Panc1 (cell line): Measurements from ENCODE around the gene PFAS. TPM values are rescaled to one million over a fixed set of nuclear protein-coding genes. Genes with fewer than 3 reads are reported as not detected.

Source experiments
- ATAC-seq: fragments of 200-7000 bp; cut with Tn5 transposase; 2 replicates; pipeline ENCODE4 v1.9.1; 2020; ENCODE audit warnings: mild to moderate bottlenecking, moderate library complexity
- BruUV-seq: library from RNA; stranded (reverse); fragments of 400-500 nt; replicated peaks from 2 replicates; lab custom pipeline; 2021; lab: Mats Ljungman, UMichigan
- CTCF ChIA-PET: fragments of 300-600 bp; sonication (Branson Sonifier 250); formaldehyde crosslinking; loops from one replicate; lab custom pipeline; 2022; ENCODE audit warnings: antibody characterized with exemption; lab: Charles Lee
- POLR2A ChIA-PET: fragments of 300-600 bp; sonication (Branson Sonifier 250); formaldehyde crosslinking; loops from one replicate; lab custom pipeline; 2022; ENCODE audit warnings: antibody characterized with exemption; lab: Charles Lee
- DNase-seq: peaks from one replicate; pipeline ENCODE4 v3.0.0-alpha.2; 2010; ENCODE audit warnings: low read depth, low spot score
- H3K27ac ChIP-seq: 2 replicates; pipeline ENCODE4 v1.5.1; 2011; ENCODE audit warnings: mild to moderate bottlenecking, low read length, inconsistent platforms
- H3K27me3 ChIP-seq: fragments of 200-500 bp; sonication (Bioruptor generic); 2 replicates; pipeline ENCODE4 v1.6.0; 2014; ENCODE audit warnings: low read length, inconsistent platforms; ENCODE audit not compliant: control insufficient read depth, insufficient read depth
- H3K36me3 ChIP-seq: fragments of 200-500 bp; sonication (Bioruptor generic); 2 replicates; pipeline ENCODE4 v1.5.1; 2014; ENCODE audit warnings: inconsistent platforms, mild to moderate bottlenecking, low read length, moderate library complexity; ENCODE audit not compliant: control insufficient read depth, insufficient read depth
- H3K4me1 ChIP-seq: 2 replicates; pipeline ENCODE4 v1.5.1; 2011; ENCODE audit warnings: inconsistent platforms, mild to moderate bottlenecking, low read length, moderate library complexity; ENCODE audit not compliant: control insufficient read depth, insufficient read depth
- H3K4me3 ChIP-seq, 2 experiments: 2 replicates each; pipeline ENCODE4 v1.5.1; 2011 to 2012; ENCODE audit warnings: low read depth in 2 of 2, low read length in 2 of 2, mild to moderate bottlenecking in 2 of 2, inconsistent platforms in 1 of 2, moderate library complexity in 1 of 2
- H3K9me3 ChIP-seq: fragments of 200-500 bp; sonication (Bioruptor generic); 2 replicates; pipeline ENCODE4 v1.5.1; 2014; ENCODE audit warnings: low read depth, mild to moderate bottlenecking, inconsistent platforms, low read length, moderate library complexity; ENCODE audit not compliant: control insufficient read depth, insufficient read depth
- POLR2AphosphoS5 ChIP-seq: IDR thresholded peaks from 2 replicates; pipeline ENCODE4 v1.6.1; 2012; ENCODE audit warnings: mild to moderate bottlenecking, low read depth, low read length, moderate library complexity
- SIN3A ChIP-seq: IDR thresholded peaks from 2 replicates; pipeline ENCODE4 v1.6.1; 2012; ENCODE audit warnings: low read depth, mild to moderate bottlenecking, low read length, moderate library complexity, borderline replicate concordance; ENCODE audit not compliant: insufficient read depth
- TCF7L2 ChIP-seq: IDR thresholded peaks from 2 replicates; pipeline ENCODE4 v1.6.1; 2011; ENCODE audit warnings: mild to moderate bottlenecking, low read depth, low read length, inconsistent platforms
- in situ Hi-C: cut with HindIII; loops from 2 replicates; pipeline ENCODE4 v1.10.0; 2016; ENCODE audit warnings: low sequenced_read_pairs, low pct_unique_long_range_greater_than_20kb
- intact Hi-C: fragments of 100-400 bp; cut with micrococcal nuclease; formaldehyde crosslinking; loops from one replicate; pipeline ENCODE4 v1.10.0; 2022; ENCODE audit not compliant: unreplicated experiment
- total RNA-seq: library from RNA; stranded (reverse); gene quantifications from one replicate; pipeline ENCODE4 v1.2.1, GENCODE V29; 2021; ENCODE audit not compliant: unreplicated experiment
- TF ChIP-seq, protein P1 (sequence below): fragments of 450-650 bp; IDR thresholded peaks from 2 replicates; pipeline ENCODE4 v1.5.1; 2017; ENCODE audit warnings: mild to moderate bottlenecking
- TF ChIP-seq, protein P2 (sequence below), 2 experiments: IDR thresholded peaks; 2 replicates each; pipeline ENCODE4 v1.6.1; 2011 to 2012; ENCODE audit warnings: low read depth in 2 of 2, control low read depth in 1 of 2, low read length in 1 of 2, mild to moderate bottlenecking in 1 of 2, moderate library complexity in 1 of 2; ENCODE audit not compliant: insufficient read depth in 1 of 2

Gene PFAS
- total RNA-seq, 1 experiment from 2014 or later, result 73.0 TPM

DNA sequence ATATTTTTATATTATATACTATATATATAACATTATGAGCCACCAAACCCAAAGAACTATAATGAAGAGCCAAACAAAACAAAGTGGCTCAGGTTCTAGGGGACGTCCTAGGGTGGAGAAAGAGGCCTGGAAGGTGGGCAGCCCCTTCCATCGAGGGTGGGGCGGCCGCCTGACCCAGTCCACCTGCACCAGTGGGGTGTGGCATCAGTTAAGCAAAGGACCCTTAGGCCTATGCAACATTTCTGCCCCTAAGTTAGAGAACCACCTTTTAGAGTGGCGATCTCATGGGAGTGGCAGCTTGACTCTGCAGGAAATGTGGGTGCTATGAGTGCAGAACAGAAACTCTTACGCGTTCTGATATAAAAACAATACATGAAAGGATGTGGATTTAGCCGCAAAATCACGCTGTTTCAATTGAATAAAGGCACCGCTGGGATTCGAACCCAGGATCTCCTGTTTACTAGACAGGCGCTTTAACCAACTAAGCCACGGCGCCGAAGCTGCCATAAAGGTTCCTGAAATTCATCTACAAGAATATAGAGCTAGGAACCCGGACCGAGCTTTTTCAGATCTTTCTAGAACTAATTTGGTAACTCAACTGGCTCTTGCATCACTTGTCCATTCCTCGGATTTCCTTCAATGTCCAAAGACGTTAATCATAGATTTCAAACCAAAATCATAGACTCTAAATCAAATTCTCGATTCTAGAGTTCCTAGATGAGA, 23.1 kb upstream of the PFAS start:
- intact Hi-C loops, result loop anchor here (10.0 kb wide), 1 partner anchor 101 kb away; the partner anchor contains the start of gene HES7
- TF ChIP-seq, protein P1, sequence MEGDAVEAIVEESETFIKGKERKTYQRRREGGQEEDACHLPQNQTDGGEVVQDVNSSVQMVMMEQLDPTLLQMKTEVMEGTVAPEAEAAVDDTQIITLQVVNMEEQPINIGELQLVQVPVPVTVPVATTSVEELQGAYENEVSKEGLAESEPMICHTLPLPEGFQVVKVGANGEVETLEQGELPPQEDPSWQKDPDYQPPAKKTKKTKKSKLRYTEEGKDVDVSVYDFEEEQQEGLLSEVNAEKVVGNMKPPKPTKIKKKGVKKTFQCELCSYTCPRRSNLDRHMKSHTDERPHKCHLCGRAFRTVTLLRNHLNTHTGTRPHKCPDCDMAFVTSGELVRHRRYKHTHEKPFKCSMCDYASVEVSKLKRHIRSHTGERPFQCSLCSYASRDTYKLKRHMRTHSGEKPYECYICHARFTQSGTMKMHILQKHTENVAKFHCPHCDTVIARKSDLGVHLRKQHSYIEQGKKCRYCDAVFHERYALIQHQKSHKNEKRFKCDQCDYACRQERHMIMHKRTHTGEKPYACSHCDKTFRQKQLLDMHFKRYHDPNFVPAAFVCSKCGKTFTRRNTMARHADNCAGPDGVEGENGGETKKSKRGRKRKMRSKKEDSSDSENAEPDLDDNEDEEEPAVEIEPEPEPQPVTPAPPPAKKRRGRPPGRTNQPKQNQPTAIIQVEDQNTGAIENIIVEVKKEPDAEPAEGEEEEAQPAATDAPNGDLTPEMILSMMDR, result no peak
- TF ChIP-seq, protein P2, sequence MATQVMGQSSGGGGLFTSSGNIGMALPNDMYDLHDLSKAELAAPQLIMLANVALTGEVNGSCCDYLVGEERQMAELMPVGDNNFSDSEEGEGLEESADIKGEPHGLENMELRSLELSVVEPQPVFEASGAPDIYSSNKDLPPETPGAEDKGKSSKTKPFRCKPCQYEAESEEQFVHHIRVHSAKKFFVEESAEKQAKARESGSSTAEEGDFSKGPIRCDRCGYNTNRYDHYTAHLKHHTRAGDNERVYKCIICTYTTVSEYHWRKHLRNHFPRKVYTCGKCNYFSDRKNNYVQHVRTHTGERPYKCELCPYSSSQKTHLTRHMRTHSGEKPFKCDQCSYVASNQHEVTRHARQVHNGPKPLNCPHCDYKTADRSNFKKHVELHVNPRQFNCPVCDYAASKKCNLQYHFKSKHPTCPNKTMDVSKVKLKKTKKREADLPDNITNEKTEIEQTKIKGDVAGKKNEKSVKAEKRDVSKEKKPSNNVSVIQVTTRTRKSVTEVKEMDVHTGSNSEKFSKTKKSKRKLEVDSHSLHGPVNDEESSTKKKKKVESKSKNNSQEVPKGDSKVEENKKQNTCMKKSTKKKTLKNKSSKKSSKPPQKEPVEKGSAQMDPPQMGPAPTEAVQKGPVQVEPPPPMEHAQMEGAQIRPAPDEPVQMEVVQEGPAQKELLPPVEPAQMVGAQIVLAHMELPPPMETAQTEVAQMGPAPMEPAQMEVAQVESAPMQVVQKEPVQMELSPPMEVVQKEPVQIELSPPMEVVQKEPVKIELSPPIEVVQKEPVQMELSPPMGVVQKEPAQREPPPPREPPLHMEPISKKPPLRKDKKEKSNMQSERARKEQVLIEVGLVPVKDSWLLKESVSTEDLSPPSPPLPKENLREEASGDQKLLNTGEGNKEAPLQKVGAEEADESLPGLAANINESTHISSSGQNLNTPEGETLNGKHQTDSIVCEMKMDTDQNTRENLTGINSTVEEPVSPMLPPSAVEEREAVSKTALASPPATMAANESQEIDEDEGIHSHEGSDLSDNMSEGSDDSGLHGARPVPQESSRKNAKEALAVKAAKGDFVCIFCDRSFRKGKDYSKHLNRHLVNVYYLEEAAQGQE (IDR thresholded peaks at IDR 0.05; ENCODE audit: insufficient read depth in 1 of 2, low read depth in 2 of 2, low read length in 1 of 2), result no peak
- TF ChIP-seq SIN3A (no peak), TCF7L2 (peak; percentile 60; the same call in 1 of the 2 replicates), POLR2AphosphoS5 (peak; percentile 86)
- ATAC-seq (peak; percentile 17), DNase-seq (peak; percentile 93)
- CTCF ChIA-PET, result no interaction called here
- peak overlapping the region; percentile 49 to 54 for H3K4me3 ChIP-seq
- in situ Hi-C loops, result no loop called here
- no peaks in the 10 kb centered on the region for H3K9me3 ChIP-seq
- BruUV-seq, result no TSS peak
- no peaks in the 10 kb centered on the region for H3K27me3 ChIP-seq
- H3K4me1 ChIP-seq, result peaks cover 16% of the 10 kb centered on the region
- H3K36me3 ChIP-seq, result peaks cover 2% of the 10 kb centered on the region; the same call in 1 of the 2 replicates
- POLR2A ChIA-PET, result no interaction called here
- peak overlapping the region; percentile 93 for H3K27ac ChIP-seq

DNA sequence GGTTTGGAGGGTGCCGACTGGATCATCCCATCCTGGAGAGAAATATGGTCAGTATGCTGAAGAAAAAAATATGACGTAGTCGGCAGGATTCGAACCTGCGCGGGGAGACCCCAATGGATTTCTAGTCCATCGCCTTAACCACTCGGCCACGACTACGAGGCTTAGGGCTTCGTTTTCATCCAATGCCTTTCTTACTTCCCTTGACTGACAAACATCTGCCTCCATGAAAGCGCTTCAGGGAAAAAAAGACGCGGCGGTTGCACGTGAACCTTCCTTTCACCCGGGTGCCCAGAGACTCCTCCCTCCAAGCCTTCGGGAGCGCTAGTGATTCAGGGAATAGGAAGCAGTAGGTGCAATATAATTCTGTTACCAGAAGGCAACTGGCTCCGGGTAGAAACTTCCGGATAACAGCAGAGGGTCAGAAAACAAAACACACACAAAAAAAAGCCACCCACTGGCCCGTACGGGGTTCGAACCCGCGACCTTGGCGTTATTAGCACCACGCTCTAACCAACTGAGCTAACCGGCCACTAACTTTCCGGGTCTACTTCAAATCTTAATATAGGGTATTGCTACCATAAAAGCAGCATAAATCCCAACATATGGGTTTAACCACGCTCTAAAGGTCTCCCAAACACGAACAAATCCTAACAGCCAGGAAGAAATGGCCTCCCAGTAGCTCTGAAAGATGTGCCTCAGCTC, 22.4 kb upstream of the PFAS start:
- Histone ChIP-seq H3K27ac (peak overlapping the region; percentile 93), H3K4me1 (peaks cover 16% of the 10 kb centered on the region), H3K4me3 (peak overlapping the region; percentile 49 to 54), H3K27me3 (no peaks in the 10 kb centered on the region), H3K36me3 (peaks cover 2% of the 10 kb centered on the region), H3K9me3 (no peaks in the 10 kb centered on the region)
- ATAC-seq (peak; percentile 65), DNase-seq (peak; percentile 96)
- CTCF ChIA-PET, result no interaction called here
- POLR2A ChIA-PET, result no interaction called here
- in situ Hi-C loops (no loop called here), intact Hi-C loops (loop anchor here (10.0 kb wide), 1 partner anchor 102 kb away; the partner anchor contains the start of gene HES7)
- BruUV-seq, result no TSS peak
- TF ChIP-seq TCF7L2 (no peak; the same call in 1 of the 2 replicates), SIN3A (0 out of 2 replicates have a peak, but pooled peaks have one; percentile 45), POLR2AphosphoS5 (peak; percentile 97)
- TF ChIP-seq, protein P2 (IDR thresholded peaks at IDR 0.05; ENCODE audit: insufficient read depth in 1 of 2, low read depth in 2 of 2, low read length in 1 of 2), result no peak
